NCI-H2196 treated with DMSO at 0.1 percent for 48 hours (cell line): ENCODE results near the gene MST1.

Experiments used
- DNase-seq: peaks from one replicate; lab custom pipeline; 2025; ENCODE audit not compliant: unreplicated experiment; lab: John Stamatoyannopoulos, UW

MST1 gene

DNA sequence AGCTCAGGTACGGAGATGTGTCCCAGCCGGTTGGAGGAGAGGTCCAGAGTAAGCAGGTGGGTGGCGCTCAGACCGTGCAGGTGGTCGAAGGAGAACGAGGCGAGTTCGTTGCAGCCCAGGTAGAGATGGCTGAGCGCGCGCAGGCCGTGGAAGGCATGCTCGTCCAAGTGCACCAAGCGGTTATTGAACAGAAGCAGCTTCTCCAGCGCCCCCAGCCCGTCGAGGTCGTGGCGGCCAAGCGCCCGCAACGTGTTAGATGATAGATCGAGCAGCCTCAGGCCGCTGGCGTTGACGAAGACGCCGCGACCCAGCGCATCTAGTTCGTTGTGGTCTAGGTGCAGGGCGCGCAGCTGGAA lies 29.6 kb upstream of the MST1 start:
- DNase-seq: no peak

GRCh38 chr3:49717959-49718857 lies 28.9 kb upstream of the MST1 start:
- DNase-seq: no peak

- DNase-seq: no peak
These were observed 28.1 kb upstream of the MST1 start for GRCh38 chr3:49717211-49717958.

- DNase-seq: no peak
These were observed 27.5 kb upstream of the MST1 start for GRCh38 chr3:49716691-49717210.

DNA sequence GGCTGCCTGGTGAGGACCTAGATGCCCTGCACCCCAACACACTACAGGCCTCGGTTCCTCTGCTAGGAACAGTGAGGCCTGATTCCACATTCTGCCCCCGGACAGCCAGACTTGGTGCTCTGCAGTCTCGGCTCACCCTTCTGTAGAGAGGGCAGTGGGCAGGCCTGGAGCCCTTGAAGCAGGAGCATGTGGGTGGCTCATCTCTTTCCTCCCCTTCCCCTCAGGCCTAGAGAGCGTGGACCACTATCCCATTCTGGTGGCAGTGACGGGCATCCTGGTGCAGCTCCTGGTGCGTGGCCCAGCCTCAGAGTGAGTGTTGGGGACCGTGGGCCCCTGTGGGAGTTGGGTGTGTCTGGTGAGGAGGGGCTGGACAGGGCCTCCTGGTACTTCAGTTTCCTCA lies 26.9 kb upstream of the MST1 start:
- no peak for DNase-seq

DNA sequence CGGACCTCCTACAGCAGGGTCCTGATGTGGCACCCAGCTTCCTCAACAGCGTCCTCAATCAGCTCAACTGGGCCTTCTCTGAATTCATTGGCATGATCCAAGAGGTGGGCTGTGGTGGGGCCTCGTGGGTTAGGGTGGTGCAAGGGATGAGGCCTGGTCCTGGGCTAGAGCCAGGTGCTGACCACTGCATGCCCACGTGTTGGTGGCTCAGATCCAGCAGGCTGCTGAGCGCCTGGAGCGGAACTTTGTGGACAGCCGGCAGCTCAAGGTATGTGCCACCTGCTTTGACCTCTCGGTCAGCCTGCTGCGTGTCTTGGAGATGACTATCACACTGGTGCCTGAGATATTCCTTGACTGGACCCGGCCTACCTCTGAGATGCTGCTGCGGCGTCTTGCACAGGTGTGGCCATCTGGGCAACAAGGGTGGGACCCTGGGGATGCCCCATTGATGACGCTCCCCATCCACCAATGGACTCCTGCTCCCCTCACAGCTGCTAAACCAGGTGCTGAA lies 26.4 kb upstream of the MST1 start:
- DNase-seq: no peak

GRCh38 chr3:49714728-49715550 lies 25.7 kb upstream of the MST1 start:
- no peak for DNase-seq

- no peak for DNase-seq
These were observed 24.2 kb upstream of the MST1 start for GRCh38 chr3:49713336-49714105.

DNA sequence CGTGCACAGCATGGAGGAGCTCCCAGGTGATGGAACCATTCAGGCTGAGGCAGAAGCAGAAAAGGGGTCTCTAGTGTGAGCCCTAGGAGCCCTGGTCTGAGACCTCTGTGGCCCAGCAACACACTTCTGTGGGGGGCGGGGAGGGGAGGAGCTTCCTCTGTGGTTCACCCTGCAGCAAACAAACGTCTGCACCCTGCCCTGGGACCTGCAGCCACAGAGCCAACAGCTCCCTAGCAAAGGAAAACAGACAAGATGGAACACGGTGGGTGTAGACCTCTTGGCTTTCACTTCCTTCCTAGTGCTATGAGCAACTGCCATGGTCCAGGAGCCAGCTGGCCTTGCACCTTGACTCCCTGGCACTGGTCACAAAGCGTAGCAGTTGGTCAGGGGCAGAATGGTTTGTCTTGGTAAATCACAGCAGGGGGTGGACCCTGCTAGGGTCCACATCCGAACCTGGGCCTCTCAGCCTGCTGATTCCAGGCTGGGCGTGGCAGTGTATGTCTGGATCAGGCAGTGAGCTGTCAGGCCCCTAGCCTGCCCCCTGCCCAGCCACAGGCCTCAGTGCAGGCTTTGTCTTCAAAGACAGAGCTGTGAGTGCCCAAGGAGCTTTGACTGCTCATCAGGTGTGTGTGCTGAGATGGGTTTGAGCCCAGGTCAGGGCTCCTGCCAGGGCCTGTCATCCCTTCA lies 23.5 kb upstream of the MST1 start:
- no peak for DNase-seq

- DNase-seq: no peak
These were observed 22.9 kb upstream of the MST1 start for GRCh38 chr3:49712166-49712565.

DNA sequence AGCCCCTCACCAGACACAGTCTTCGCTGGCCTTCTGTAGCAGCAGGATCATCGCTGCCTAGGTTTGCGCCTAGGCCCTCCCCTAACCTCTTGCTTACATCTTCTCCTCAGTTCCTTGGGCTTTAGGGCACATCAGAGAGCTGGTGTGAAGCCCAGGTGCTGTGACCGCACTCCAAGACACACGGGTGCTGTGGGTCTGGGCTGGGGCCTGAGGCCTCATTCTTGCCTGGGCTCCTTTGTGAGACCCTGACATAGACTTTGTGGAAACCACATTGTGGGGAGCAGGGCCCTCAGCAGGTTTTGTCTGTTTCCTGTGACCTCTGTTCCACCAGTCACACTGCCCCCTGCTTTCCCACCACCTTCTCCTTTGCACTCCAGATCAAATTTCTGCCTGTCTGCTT lies 22.2 kb upstream of the MST1 start:
- DNase-seq: no peak

- no peak for DNase-seq
These were observed 20.6 kb upstream of the MST1 start for GRCh38 chr3:49709852-49710251.

DNA sequence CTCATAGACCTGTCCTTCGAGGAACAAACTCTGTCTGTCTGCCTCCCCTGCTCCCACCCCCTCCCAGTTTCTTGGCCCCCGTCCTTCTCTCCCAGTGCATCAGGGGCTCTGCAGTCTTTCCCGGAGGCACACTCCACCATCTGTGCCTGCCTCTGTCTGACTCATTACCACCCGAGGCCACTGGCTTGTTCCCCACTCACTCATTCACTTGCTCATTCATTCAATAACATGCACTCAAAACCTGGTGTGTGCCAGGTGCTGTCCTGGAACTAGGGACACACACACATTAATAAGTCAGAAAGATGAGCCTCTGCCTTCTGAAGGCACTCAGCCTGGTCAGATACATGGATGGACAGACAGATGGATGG lies 17.8 kb upstream of the MST1 start:
- no peak for DNase-seq

DNA sequence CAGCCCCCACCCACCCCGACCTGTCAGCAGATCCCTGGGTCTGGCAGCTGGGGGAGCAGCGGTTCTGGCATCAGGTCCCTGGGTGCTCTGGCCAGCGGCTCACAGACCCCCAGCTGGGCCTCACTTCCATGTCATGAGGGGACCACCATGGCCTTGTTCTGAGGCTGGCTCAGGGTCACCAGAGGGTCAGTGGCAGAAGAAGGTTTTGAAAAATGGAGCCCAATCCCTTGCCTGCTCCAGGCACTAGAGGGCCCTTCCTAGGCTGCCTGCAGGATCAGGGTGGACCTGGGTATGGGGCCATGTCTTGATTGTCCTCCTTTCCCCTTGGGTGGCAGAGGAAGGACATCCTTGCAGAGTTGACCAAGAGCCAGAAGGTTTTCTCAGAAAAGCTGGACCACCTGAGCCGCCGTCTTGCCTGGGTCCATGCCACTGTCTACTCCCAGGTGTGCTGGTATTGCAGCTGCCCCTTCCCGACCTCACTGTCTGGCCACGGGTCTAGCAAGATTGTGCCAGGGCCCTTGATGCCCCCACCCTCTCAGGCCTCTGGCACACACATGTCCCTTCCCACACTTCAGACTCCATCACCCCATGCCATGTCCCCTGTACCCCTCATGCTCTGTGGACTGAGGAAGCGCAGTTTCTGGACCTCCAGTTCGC lies 17.3 kb upstream of the MST1 start:
- DNase-seq: no peak

DNA sequence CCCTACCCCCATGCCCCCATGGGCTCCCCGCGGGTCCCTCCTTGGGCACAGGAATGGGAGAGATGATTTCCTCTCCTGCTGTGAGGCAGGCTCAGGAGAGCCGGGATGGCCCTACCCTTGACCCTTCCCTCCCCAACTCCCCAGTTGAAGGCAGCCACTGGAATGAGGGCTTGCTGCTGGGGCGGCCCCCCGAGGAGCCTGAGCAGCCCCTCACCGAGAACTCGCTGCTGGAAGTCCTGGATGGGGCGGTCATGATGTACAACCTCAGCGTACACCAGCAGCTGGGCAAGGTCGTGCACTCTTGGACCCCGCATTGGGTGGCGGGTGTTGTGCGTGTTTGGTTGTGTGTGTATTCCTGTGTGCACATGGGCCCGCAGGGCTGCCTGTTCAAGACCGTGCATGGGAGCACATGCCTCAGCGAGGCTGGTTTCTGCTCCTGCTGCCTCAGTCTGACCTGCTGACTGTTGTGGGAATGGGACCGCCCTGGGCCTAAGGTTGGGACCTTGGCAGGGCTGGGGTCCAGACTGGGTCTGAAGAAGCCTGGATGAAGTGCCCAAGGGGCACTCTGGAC lies 16.2 kb upstream of the MST1 start:
- no peak for DNase-seq

DNA sequence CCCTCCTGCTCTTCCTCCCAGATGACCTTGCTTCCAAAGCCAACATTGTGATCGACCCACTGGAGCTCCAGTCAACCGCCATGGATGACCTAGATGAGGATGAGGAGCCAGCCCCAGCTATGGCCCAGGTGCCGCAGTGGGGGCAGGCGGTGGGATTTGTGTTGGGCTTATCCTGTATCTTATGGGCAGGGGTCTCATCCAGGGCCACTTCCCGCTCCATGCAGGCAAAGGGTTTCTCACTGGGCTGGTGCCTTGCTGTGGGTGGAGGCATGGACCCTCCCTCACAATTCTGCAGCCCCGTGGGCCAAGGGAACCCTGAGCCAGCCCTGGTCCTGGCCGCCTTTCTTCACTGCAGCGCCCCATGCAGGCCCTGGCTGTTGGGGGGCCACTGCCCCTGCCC lies 15.4 kb upstream of the MST1 start:
- no peak for DNase-seq

DNA sequence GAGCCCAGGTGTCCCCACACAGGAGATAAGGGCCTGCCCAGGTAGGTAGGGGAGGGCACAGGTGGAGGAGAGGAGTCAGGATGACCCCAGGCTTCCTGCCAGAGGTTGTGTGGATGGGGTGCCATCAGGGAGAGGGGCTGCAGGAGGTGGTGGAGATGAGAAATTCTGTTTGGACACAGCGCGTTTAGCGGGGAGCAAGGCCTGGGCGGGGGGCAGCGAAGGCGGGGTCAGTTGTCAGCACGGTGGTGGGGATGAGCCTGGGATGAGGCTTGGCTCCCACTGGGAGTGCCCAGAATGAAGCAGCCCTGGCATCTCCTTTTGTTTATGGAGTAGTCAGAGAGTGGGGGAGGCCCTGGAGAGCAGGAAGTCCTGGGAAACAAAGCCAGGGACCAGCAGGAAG lies 14.7 kb upstream of the MST1 start:
- no peak for DNase-seq

DNA sequence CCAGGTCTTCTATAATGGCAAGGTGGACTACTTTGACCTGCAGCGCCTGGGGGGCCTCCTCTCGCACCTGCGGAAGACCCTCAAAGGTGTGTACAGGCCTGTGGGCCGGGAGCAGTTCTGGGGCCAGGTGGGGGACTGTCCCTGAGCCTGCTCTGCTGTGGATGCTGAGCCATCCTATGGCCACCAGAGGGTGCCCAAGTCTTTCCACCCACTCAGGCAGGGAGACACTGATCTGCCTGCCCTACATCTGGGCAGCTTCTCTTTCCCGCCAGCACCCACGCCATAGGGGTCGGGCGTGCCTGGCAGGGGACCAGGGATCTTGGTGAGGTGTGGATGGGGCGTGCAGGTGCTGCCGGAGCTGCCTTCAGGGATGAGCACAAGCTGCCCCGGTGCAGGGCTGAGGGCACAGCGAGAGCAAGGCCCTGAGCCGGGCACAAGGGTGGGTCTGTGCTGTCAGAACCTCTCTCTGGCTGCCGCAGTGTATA lies 14.2 kb upstream of the MST1 start:
- DNase-seq: peak; percentile 21

DNA sequence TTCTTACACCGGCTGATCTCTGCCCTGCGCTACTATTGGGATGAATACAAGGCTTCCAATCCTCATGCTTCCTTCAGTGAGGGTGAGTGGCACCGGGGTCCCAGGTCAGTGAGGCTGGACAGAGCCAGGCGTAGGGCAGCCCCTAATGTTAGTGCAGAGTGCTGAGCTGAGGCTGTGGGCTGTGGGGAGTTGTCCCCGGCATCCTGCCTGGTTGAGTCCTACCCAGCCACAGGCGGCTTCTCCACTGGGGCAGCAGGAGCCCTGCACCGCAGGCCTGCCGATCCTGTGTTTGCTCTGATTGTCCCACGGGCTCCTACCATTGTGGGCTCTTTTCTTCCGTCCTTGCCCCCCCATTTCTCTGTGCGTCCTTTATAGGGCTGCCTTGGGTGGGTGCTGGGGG lies 13.4 kb upstream of the MST1 start:
- no peak for DNase-seq
